Muscle of back (tissue), 13 donors: ENCODE results near the gene POLR2J3. TPM values are rescaled to one million over a fixed set of nuclear protein-coding genes. Genes with fewer than 3 reads are reported as not detected.
"Not testable (repeated sequence)": the region's sequence is repeated elsewhere in the genome, so short reads cannot be mapped to it uniquely, and the experiment has no call there.

Source experiments
- DNase-seq, 3 donors: peaks; one replicate each; pipeline versions ENCODE4 v3.0.0 to v3.0.0-alpha.2; 2013
- long read RNA-seq, 9 donors: transcript quantifications; one replicate each; lab custom pipeline, GENCODE V29; 2026
- polyA plus RNA-seq, 10 donors: library from polyadenylated mRNA; unstranded; fragments of 120-200 nt; gene quantifications; one replicate each; pipeline ENCODE4 v1.2.1, GENCODE V29; 2013; ENCODE audit not compliant: insufficient read length in 10 of 10

The POLR2J3 gene
- polyA plus RNA-seq: 10 to 100 TPM; 50.7 to 80.4 (median 63.5) TPM
- long read RNA-seq, donor 1, partial matches to known transcripts: 0 of 3 reads
- long read RNA-seq, donor 1, other reads (novel, unspliced or antisense): 0 of 3 reads
- long read RNA-seq, donor 2, full-length matches to known transcripts: 4 of 4 reads
- long read RNA-seq, donor 2, partial matches to known transcripts: 0 of 4 reads
- long read RNA-seq, donor 2, other reads (novel, unspliced or antisense): 0 of 4 reads
- long read RNA-seq, donor 3: 0 reads
- long read RNA-seq, donor 4, partial matches to known transcripts: 0 of 1 reads
- long read RNA-seq, donor 4, other reads (novel, unspliced or antisense): 0 of 1 reads
- long read RNA-seq, donor 5, full-length matches to known transcripts: 10 of 10 reads
- long read RNA-seq, donor 5, partial matches to known transcripts: 0 of 10 reads
- long read RNA-seq, donor 5, other reads (novel, unspliced or antisense): 0 of 10 reads
- long read RNA-seq, donor 6, full-length matches to known transcripts: 2 of 2 reads
- long read RNA-seq, donor 6, partial matches to known transcripts: 0 of 2 reads
- long read RNA-seq, donor 6, other reads (novel, unspliced or antisense): 0 of 2 reads
- long read RNA-seq, donor 7, full-length matches to known transcripts: 3 of 3 reads
- long read RNA-seq, donor 7, partial matches to known transcripts: 0 of 3 reads
- long read RNA-seq, donor 7, other reads (novel, unspliced or antisense): 0 of 3 reads
- long read RNA-seq, donor 8, full-length matches to known transcripts: 5 of 5 reads
- long read RNA-seq, donor 8, partial matches to known transcripts: 0 of 5 reads
- long read RNA-seq, donor 8, other reads (novel, unspliced or antisense): 0 of 5 reads
- long read RNA-seq, donor 9, partial matches to known transcripts: 0 of 1 reads
- long read RNA-seq, donor 9, other reads (novel, unspliced or antisense): 0 of 1 reads

DNA sequence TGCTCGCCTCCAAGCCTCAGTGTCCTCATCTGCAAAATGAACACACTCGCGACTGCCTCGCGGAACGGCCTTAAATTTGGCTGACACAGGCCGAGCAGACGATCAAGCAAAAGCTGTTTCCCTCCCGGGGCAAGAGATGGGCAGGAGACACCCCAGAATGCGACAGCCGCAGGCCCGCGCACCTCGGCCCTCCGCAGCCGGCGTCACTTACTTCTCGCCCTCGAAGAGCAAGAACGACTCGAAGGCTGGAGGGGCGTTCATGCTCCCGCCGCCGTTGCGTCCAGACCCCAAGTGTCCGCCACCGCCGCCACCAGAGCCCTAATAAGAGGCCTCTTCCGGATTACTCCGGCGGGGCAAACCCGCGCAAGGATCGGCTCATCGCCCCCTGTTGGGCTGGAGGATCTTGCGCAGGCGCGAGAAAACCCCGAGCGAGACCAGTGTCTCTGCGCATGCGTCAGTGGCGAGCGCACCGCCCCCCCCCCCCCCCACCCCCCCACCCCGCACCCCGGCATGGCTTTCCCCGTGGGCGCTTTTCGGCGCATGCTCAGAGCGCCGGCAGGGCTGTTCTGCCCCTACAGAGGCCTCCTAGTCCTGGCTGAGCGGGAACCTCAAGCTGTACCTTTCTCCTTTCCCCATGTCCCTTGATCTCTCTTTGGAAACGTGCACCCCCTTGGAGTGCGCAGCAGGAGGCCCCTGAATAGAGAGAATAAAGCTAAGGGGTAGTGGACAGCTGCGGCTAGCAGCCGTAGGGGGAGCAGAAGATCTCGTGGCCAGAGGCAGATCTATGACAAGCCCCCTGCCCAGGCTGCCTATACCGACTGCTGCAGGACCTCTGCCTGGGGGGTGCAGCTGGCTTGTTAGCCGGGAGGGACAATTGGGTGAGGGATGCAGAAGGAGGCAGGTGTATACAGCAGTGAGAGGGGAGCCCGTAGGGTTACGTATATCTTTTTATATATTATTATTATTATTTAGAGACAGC, at the start of gene POLR2J3:
POLR2J3 (minus strand) TSS at position 323 of the 979 bp plus-strand sequence; CDS start at position 261, 62 bp downstream.
- DNase-seq: peak; percentile 92 to 98 (median 94)

DNA sequence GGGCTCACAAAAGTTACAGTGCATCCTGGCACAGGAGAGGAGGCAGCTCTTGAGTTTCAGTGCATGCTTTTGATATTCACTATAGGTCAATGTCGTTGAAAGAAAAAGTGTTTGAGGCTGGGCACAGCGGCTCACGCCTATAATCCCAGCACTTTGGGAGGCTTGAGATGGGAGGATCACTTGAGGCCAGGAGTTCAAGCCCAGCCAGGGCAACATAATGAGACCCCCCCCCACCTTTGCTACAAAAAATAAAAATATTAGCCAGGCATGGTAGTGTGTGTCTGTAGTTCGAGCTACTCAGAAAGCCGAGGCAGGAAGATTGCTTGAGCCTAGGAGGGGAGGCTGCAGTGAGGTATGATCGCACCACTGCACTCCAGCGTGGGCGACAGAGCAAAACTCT, 45.7 kb upstream of the POLR2J3 start:
- peak in 1 of 3 donors; percentile 0 for DNase-seq

DNA sequence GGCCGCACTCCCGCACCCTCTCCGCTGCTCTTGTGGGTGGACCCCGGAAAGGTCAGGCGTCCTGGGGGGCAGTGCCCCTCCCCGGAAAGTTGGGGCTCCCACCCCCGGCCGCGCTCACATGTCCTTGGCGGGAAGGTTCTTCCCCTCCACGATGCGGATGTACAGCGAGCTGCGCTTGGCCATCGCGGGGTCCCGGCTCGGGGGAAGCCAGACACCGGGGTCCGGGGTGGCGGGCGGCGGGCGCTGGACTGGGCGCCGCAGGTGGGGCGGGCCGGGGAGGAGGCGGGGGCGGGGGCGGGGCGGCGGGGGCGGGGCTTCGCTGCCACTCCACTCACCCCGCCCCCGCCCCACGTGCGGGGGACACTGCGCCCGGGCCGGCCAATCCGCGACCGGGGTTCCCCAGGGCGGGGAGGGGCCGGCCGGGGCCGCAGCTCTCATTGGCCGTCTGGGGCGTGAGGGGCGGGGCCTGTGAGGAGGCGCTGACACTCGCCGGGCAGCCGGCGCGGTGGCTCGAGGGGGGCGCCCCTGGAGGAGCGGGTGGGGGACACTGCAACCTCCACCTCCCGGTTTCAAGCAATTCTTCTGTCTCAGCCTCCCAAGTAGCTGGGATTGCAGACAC, 44.2 kb upstream of the POLR2J3 start, which contains the start of gene RASA4:
RASA4 (minus strand) TSS at position 250 of the 619 bp plus-strand sequence; CDS start at position 183, 67 bp downstream.
- DNase-seq: peak in 2 of 3 donors; percentile 34 to 46

DNA sequence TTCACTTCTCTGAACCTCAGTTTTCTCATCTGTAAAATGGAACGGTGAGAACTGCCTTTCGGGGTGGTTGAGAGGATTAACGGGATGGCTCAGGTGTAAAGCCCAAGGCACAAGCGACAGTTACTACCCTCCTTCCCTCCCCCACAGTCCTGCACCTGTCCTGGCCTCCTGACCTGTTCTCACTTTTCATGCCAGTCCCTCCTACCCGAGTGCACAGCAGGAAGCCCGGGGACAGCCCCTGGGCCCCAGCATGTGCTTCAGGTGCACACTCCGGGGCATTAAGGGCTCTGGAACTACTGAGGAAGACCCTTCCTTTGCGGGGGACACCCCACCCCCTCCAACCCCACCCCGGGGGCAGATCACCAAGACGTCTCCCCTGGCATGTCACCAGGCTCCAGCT, 43.5 kb upstream of the POLR2J3 start:
- not testable (repeated sequence) for DNase-seq

DNA sequence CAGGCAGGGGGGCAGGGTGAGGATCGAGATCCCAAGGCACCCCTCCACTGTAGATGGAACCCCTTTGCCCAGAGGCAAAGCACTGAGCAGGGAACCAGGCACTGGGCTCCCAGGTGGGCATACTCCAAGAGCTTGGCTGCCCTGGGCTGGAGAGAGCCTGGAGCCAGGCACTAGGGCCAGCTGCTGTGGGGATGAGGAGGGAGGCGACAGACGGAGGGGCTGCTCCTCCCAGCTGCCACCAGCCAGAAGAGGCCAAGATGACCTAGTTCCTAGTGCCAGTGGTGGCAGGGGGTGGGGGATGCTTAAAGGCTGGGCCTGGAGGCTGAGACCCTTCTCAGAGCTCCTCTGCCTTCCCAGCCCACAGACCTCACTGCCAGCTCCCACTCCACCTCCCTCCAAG, 42.5 kb upstream of the POLR2J3 start:
- DNase-seq: not testable (repeated sequence)

DNA sequence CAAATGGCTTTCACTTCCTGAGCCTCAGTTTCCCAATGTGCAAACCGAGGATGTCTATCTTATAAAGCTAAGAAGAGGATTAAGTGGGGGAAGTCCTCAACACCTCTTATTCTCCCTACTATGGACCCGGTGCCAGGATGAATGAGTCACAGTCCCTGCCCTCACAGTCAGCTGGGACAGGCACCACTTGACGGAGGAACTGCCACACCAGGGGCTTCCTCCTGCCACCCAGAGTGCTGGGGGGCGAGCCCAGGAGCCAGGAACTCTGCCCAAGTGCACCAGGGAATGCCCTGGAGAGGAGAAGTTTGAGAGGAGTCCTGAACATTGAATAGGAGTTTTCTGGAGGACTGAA, 41.9 kb upstream of the POLR2J3 start:
- DNase-seq: not testable (repeated sequence)

DNA sequence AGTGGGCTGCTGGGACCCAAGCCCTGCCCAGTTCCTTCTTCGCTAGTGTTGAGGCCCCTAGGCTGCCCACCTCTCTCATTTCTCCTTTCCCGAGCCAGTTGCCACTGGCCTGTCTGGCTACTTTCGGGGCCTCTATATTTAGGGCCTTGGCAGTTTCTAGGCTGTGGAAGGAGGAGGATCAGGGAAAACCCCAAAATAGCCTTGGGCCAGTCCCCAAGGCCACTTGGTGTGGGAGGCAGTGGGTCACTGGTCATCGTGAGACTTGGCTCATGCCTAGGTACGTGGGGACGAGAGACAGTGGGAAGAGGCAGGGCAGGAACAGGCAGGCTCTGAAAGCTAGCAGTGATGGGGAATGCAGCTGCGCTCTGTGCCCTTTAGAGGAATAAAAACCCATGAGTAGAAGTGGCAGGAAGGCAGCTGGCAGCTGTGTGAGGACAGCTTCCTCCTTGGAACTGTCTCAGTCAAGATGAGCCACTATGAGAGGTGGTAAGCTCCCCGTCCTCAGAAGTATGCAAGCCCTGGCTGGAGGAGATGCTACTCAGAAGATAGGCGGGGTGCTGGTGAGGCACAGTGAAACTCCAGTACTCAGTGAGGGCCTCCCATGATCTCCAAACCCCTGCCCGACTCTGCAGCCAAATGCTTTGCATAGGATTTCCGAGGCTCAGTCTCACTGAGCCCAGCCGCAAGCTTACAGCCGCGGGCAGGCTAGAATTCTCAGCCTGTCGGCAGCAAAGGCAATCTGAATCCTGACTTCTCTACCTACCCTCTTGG, 41.4 kb upstream of the POLR2J3 start:
- DNase-seq: not testable (repeated sequence)

DNA sequence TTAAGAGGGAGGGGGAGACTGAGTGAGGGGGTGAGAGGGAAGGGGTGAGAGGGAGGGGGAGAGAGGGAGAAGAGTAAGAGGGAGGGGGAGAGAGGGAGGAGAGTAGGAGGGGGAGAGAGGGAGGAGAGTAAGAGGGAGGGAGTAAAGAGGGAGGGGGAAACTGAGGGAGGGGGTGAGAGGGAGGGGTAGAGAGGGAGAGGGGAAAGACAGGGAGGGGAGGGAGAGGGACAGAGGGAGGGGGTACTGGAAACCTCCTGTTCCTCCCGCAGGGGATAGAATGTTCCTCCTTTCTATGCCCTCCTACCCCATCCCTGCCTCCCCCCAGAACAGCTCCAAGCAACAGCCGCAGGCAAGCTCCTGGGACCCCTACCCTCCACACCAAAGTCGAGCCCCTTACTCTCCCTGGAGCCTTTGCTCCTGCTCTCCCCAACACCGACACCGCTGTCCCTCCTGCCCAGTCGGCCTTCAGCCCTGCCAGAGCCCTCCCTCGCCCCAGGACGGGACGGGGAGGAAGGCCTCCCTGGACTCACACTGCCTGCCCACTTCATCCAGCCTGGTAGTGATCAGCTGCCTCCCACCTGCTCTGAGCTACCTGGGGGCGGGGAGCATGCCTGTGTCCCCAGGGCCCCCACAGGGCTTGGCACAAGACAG, 39.4 kb upstream of the POLR2J3 start:
- DNase-seq: peak in 2 of 3 donors; percentile 38 to 69

DNA sequence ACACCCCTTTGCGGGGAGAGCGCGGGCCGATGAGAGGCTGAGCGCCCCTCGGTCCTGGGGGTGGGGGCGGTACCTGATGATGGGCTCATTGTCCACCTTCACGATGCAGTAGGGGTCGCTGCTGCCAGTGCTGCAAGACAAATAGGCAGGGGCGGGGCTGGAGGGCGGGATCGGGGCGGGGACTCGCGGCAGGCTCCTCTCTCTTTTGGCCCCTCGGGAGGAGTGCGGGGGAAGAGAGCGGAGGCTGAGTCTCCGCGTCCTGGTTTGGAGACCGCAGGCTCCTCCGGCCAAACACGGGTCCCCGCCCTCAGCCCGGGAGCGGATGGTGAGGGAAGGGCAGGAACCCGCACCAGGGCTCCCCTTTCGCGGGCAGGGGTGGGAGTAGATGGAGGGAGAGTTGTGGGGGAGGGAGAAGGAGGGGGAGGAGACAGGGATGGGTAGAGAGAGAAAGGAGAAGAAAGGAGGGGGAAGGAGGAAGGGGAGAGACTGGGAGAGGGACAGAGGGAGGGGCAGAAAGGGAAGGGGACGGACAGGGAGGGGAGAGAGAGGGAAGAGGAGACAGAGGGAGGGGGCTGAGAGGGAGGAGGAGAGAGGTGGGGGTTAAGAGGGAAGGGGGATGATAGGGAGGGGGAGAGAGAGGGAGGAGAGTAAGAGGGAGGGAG, 38.8 kb upstream of the POLR2J3 start:
- not testable (repeated sequence) for DNase-seq

DNA sequence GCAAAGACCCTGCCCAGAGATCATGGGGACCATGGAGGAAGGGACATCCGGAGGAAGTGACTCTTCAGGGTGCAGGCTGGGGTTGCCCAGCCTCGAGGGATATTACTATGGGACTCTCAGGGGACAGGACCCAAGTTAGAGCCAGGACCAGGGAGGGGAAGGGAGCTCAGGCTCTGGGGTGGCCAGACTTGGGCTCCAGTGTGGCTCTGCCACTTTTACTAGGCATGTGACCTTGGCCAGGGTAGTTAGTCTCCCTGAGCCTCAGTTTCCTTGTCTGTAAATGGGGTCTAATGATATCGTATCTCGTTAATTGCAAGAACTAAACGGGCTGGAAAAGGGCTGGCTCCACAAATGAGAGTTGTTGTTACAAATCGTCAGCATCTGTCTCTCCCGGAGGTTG, 38.1 kb upstream of the POLR2J3 start:
- DNase-seq: not testable (repeated sequence)

DNA sequence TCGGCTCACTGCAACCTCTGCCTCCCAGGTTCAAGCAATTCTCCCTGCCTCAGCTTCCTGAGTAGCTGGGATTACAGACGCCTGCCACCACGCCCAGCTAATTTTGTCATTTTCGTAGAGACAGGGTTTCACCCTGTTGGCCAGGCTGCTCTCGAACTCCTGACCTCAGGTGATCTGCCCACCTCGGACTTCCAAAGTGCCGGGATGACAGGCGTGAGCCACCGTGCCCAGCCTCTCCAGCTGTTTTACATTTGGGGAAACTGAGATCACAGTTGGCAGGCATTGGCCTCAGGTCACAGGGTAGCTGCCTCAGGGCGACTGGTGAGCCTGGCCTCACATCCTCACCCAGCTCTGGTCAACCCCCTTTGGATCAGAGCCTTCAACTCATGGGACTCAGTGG, 37.4 kb upstream of the POLR2J3 start:
- DNase-seq: not testable (repeated sequence)

DNA sequence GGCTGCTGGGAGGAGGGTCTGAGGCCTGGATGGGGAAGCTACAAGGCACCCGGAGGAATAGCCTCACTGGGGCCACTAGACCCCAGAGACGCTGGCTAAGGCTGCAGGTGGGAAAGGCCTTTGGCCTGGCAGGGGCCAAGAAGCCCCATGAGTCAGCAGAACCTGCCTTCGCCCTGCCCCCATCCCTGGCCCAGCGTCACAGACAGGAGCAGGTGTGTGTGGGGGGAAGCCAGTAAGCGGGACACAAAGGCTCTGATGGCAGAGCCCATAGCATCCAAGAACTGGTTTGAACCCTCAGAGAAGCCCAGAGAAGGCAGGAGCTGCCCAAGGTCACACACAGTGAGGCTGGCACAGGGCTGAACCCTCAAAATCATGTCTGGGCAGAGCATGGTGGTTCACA, 34.5 kb upstream of the POLR2J3 start:
- DNase-seq: not testable (repeated sequence)

DNA sequence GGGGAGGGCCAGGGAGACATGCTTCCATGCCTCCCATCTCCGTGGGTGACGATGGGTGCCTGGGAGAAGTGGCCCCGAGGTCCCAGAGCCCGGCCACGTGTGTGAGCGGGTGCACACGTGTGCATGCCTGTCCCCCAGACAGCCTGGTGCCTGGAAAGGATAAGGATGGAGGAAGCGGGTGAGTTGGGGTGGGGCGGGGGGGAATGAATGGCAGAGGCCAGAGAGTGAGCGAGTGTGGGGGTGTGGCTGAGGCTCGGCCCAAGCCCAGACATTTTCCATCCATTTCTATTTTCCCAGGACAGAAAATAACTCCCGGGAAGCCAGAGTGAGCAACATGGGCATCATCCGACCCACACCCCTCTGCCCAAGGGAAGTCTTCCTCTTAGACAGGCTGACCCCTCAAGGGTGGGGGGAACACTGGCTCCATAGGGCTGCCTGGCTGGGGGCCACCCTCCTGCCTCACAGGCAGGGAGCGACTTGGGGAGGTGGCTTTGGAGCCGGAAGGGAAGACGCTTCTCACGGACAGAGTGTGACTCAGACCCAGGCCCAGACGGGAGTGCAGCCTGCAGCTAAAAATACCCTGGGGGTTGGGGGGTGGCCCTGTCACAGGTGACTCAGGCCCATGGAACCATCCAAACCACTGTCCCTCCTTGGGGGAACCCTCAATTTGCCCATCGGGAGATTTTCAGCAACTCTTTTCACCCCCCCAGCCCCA, 32.2 kb upstream of the POLR2J3 start:
- DNase-seq: not testable (repeated sequence)

DNA sequence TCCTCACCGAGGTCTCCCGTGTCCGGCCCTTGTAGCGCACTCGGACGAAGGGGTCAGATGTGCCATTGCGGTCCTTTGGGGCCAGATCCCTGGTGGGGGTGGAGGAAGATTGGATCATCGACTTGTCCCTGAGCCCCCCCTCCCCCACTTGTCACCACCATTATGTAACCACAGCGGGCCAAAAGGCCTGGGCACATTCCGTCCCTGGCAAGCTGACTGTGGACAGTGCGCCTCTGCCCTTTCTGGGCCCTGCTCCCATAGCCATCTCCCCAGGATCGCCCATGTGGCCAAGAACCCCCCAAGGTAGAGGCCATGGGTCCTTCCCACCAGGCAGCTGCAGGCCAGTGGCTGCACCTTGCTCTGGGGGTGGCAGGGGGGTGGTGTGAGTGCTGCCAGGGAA, 29.9 kb upstream of the POLR2J3 start:
- DNase-seq: not testable (repeated sequence)

DNA sequence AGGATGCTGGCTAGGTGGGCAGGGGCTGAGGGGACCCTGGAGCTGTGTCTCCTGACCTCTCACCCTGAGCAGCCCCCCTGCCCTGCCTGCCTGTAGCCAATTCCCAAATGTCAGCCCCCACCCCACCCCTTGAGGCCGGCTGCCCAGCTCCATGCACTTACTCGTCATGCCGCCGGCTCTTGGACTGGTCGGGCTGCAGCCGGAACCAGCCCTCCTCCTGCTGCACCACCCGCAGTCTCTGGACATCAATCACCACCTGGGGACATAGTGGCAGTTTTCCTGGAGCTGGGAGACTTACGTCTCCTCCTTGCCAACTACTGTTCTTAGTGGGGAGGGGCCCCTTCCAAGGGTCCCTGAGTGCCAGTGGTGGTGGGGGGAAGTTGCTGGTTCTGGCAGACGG, 27.3 kb upstream of the POLR2J3 start:
- not testable (repeated sequence) for DNase-seq

DNA sequence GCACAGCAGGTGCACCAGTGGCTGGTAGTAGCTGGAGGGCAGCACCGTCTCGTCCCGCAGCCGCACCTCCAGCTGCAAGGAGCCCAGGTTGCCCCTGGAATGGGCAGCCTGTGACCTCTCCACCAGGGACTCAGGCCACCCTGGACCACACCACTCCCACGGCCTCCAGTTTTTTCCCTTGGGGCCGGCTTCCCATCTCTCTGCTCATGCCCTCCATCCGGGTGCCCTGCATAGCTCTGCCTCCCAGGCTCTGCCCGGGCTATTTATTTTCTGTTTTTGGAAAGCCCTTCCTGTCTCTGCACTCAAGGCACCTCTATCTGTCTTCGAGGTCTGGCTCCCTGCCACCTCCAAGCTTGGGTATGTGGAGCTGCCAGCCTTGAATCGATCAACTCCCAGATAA, 23.7 kb upstream of the POLR2J3 start:
- not testable (repeated sequence) for DNase-seq

DNA sequence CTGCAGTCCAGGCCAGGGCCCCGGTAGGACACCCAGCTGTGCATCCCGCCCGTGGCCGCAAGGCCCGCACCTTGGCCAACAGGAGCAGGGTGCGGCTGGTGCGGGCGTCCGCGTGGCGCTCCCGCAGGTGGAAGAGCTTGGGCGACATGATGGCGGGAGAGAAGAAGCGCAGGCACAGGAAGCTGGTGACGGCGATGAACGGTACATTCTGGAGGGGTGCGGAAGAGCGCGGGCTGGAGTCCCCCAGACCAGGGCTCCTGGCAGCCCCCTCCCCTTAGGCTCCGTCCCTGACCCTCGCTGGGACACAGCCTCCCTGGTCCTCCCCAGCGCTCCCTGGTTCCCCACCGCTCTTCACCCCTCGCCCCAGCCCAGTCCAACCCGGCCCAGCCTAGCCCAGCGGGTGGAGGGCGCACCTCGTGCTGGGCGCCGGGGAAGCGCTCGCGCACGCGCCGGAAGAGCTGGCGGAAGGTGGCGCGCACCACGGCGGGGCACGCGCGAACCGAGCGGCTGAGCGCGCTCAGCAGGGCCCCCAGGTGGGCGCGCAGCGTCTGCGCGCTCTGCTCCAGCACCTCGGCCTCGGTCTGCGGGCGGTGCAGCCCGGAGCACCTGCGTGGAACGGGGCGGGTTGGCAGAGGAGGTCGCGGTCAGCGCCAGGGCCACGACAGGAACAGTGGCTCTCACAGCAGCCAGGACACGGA, 21.4 kb upstream of the POLR2J3 start:
- DNase-seq: not testable (repeated sequence)
